ENCODE results near the gene DNAJB6. TPM values are rescaled to one million over a fixed set of nuclear protein-coding genes. Genes with fewer than 3 reads are reported as not detected.

DNAJB6 gene
- total RNA-seq, 2 experiments from 2014 or later: 56.4 to 65.9 TPM

GRCh38 chr7:157301610-157302120, 35.1 kb upstream of the DNAJB6 start:
- no peaks in the 10 kb centered on the region for H3K79me2 ChIP-seq (ENCODE audit: insufficient read depth, low read depth, low read length)
- no peak overlapping the region for H3K27ac ChIP-seq (ENCODE audit: low read depth, low read length, poor library complexity, severe bottlenecking)
- POLR2A ChIA-PET: interaction anchor here (0.5 kb wide), 1 partner anchor 375 kb away, joined by 3 read pairs; no protein-coding TSS in a partner anchor
- no peaks in the 10 kb centered on the region for H3K36me3 ChIP-seq (ENCODE audit: insufficient read depth, low read length)
- no peaks in the 10 kb centered on the region for H3K9me2 ChIP-seq (ENCODE audit: insufficient read depth, low read length)
- no peaks in the 10 kb centered on the region for H4K20me1 ChIP-seq (ENCODE audit: insufficient read depth, low read length)
- no peak for TF ChIP-seq EZH2phosphoT487 (IDR thresholded peaks at IDR 0.05; ENCODE audit: borderline replicate concordance, low read depth, low read length)
- no peak for TF ChIP-seq CTCF (conservative IDR thresholded peaks at IDR 0.05; ENCODE audit: low read length)
- H3K4me2 ChIP-seq (ENCODE audit: low read length): peak overlapping the region; percentile 54; the same call in 1 of the 2 replicates
- CTCF ChIA-PET (ENCODE audit: unreplicated experiment): no interaction called here
- no peak overlapping the region for H3K4me3 ChIP-seq (ENCODE audit: low read depth, low read length, poor library complexity, severe bottlenecking)
- no peaks in the 10 kb centered on the region for H3K9me3 ChIP-seq (ENCODE audit: low read length)
- H3K4me1 ChIP-seq (ENCODE audit: insufficient read depth, low read length, poor library complexity, severe bottlenecking): peaks cover 21% of the 10 kb centered on the region
- peak overlapping the region; percentile 94 for H2AFZ ChIP-seq (ENCODE audit: low read length)
- BruUV-seq (replicated peaks): no TSS peak
- DNase-seq (ENCODE audit: low spot score): no peak
- intact Hi-C loops (cut with micrococcal nuclease; ENCODE audit: unreplicated experiment): no loop called here

- CTCF ChIA-PET (ENCODE audit: unreplicated experiment): no interaction called here
- H2AFZ ChIP-seq (ENCODE audit: low read length): no peak overlapping the region
- H3K4me1 ChIP-seq (ENCODE audit: insufficient read depth, low read length, poor library complexity, severe bottlenecking): peaks cover 15% of the 10 kb centered on the region
- H4K20me1 ChIP-seq (ENCODE audit: insufficient read depth, low read length): no peaks in the 10 kb centered on the region
- BruUV-seq (replicated peaks): no TSS peak
- H3K27ac ChIP-seq (ENCODE audit: low read depth, low read length, poor library complexity, severe bottlenecking): no peak overlapping the region
- peak overlapping the region; percentile 5; the same call in 1 of the 2 replicates for H3K4me2 ChIP-seq (ENCODE audit: low read length)
- no peak for DNase-seq (ENCODE audit: low spot score)
- H3K9me3 ChIP-seq (ENCODE audit: low read length): no peaks in the 10 kb centered on the region
- H3K36me3 ChIP-seq (ENCODE audit: insufficient read depth, low read length): no peaks in the 10 kb centered on the region
- no peak overlapping the region for H3K4me3 ChIP-seq (ENCODE audit: low read depth, low read length, poor library complexity, severe bottlenecking)
- intact Hi-C loops (cut with micrococcal nuclease; ENCODE audit: unreplicated experiment): no loop called here
- TF ChIP-seq CTCF (conservative IDR thresholded peaks at IDR 0.05; ENCODE audit: low read length): no peak
- no peak for TF ChIP-seq EZH2phosphoT487 (IDR thresholded peaks at IDR 0.05; ENCODE audit: borderline replicate concordance, low read depth, low read length)
- POLR2A ChIA-PET: interaction anchor here (0.6 to 1.4 kb wide), 3 partner anchors 11 to 119 kb away, joined by 3 to 4 read pairs (median 3); no protein-coding TSS in a partner anchor
- no peaks in the 10 kb centered on the region for H3K9me2 ChIP-seq (ENCODE audit: insufficient read depth, low read length)
- H3K79me2 ChIP-seq (ENCODE audit: insufficient read depth, low read depth, low read length): no peaks in the 10 kb centered on the region
These were observed 29.7 kb upstream of the DNAJB6 start for GRCh38 chr7:157306846-157307838.
